ENCODE results near the gene MXD4. TPM values are rescaled to one million over a fixed set of nuclear protein-coding genes. Genes with fewer than 3 reads are reported as not detected.

Gene MXD4
- total and polyA plus RNA-seq, 2 of the 13 experiments (the other 11 are each of a cell fraction or from before 2014, with no cell fraction given): 29.0 to 31.3 TPM

DNA sequence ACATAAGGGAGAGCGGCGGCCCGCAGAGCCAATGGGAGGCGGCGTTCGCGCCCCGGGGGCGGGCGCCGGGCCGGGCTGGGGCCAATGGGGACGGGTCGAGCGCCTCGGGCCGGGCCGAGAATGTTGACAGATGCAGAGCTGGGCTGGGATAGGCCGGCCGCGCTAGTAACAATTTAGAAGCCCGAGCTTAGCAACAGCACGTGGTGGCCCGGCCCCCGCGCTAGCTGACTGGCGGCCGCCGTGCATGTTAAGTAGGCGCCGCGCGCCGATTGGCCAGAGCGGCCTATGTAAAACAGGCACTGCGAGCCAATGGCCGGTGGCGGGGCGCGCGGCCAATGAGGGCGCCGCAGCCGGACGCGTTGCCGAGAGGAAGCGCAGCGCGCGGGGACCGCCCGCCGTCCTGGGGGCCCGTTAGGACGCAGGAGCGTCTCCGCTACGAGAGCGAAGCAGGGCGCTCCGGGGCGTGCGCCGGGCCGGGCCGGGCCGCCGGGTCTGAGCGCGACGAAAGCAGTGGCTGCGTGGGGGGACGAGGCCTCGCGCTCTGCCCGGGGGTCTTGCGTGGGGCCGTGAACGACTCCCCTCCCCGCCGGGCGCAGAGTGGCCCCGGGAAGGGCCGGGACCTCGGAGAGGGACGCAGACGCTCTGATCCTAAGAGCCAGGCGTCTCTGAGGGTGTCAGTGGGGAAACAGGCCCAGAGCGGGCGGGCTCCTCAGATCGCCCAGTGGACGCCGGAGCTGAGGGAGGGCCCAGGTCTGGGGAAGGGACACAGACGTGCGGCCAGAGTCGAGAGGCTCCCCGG, 435 bp upstream of the MXD4 start (continued):
- TF ChIP-seq, protein P1, sequence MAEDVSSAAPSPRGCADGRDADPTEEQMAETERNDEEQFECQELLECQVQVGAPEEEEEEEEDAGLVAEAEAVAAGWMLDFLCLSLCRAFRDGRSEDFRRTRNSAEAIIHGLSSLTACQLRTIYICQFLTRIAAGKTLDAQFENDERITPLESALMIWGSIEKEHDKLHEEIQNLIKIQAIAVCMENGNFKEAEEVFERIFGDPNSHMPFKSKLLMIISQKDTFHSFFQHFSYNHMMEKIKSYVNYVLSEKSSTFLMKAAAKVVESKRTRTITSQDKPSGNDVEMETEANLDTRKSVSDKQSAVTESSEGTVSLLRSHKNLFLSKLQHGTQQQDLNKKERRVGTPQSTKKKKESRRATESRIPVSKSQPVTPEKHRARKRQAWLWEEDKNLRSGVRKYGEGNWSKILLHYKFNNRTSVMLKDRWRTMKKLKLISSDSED (CRISPR knock-in tag; IDR thresholded peaks at IDR 0.05): 0 out of 2 replicates have a peak, but pooled peaks have one; percentile 78
- TF ChIP-seq ZNF572 (CRISPR knock-in tag; IDR thresholded peaks at IDR 0.05) (no peak), SP4 (CRISPR knock-in tag; IDR thresholded peaks at IDR 0.05) (peak; percentile 72), BRD4 (CRISPR knock-in tag; IDR thresholded peaks at IDR 0.05) (0 out of 2 replicates have a peak, but pooled peaks have one; percentile 25), JUNB (CRISPR knock-in tag; IDR thresholded peaks at IDR 0.05; ENCODE audit: borderline replicate concordance) (no peak), ZNF841 (CRISPR knock-in tag; IDR thresholded peaks at IDR 0.05; ENCODE audit: borderline replicate concordance) (no peak), CBX1 (IDR thresholded peaks at IDR 0.05; ENCODE audit: low read depth) (peak; percentile 11), POGZ (CRISPR knock-in tag; IDR thresholded peaks at IDR 0.05) (peak; percentile 28; the same call in 1 of the 2 replicates), PAX8 (CRISPR knock-in tag; IDR thresholded peaks at IDR 0.05; ENCODE audit: borderline replicate concordance) (peak; percentile 92; the same call in 1 of the 2 replicates), SP2 (CRISPR knock-in tag; IDR thresholded peaks at IDR 0.05) (peak; percentile 96), ZNF232 (CRISPR knock-in tag; IDR thresholded peaks at IDR 0.05; ENCODE audit: borderline replicate concordance) (peak; percentile 32; the same call in 1 of the 2 replicates), ZNF225 (CRISPR knock-in tag; IDR thresholded peaks at IDR 0.05) (peak; percentile 53; the same call in 1 of the 2 replicates), SRSF9 (IDR thresholded peaks at IDR 0.05; ENCODE audit: borderline replicate concordance, insufficient read depth, low read depth, low read length, poor library complexity, severe bottlenecking) (no peak)
- TF ChIP-seq, protein P2, sequence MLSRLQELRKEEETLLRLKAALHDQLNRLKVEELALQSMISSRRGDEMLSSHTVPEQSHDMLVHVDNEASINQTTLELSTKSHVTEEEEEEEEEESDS (CRISPR knock-in tag; IDR thresholded peaks at IDR 0.05; ENCODE audit: borderline replicate concordance): peak; percentile 54; the same call in 1 of the 2 replicates
- TF ChIP-seq, protein P3, sequence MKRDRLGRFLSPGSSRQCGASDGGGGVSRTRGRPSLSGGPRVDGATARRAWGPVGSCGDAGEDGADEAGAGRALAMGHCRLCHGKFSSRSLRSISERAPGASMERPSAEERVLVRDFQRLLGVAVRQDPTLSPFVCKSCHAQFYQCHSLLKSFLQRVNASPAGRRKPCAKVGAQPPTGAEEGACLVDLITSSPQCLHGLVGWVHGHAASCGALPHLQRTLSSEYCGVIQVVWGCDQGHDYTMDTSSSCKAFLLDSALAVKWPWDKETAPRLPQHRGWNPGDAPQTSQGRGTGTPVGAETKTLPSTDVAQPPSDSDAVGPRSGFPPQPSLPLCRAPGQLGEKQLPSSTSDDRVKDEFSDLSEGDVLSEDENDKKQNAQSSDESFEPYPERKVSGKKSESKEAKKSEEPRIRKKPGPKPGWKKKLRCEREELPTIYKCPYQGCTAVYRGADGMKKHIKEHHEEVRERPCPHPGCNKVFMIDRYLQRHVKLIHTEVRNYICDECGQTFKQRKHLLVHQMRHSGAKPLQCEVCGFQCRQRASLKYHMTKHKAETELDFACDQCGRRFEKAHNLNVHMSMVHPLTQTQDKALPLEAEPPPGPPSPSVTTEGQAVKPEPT (CRISPR knock-in tag; IDR thresholded peaks at IDR 0.05; ENCODE audit: low read depth): peak; percentile 49; the same call in 1 of the 2 replicates
- TF ChIP-seq, protein P4, sequence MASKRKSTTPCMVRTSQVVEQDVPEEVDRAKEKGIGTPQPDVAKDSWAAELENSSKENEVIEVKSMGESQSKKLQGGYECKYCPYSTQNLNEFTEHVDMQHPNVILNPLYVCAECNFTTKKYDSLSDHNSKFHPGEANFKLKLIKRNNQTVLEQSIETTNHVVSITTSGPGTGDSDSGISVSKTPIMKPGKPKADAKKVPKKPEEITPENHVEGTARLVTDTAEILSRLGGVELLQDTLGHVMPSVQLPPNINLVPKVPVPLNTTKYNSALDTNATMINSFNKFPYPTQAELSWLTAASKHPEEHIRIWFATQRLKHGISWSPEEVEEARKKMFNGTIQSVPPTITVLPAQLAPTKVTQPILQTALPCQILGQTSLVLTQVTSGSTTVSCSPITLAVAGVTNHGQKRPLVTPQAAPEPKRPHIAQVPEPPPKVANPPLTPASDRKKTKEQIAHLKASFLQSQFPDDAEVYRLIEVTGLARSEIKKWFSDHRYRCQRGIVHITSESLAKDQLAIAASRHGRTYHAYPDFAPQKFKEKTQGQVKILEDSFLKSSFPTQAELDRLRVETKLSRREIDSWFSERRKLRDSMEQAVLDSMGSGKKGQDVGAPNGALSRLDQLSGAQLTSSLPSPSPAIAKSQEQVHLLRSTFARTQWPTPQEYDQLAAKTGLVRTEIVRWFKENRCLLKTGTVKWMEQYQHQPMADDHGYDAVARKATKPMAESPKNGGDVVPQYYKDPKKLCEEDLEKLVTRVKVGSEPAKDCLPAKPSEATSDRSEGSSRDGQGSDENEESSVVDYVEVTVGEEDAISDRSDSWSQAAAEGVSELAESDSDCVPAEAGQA (IDR thresholded peaks at IDR 0.05; ENCODE audit: low read depth): no peak
- TF ChIP-seq, protein P4 (CRISPR knock-in tag; IDR thresholded peaks at IDR 0.05; ENCODE audit: borderline replicate concordance): no peak
- TF ChIP-seq, protein P5, sequence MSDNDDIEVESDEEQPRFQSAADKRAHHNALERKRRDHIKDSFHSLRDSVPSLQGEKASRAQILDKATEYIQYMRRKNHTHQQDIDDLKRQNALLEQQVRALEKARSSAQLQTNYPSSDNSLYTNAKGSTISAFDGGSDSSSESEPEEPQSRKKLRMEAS (IDR thresholded peaks at IDR 0.05): peak; percentile 89

Data from HepG2 (cell line).